B cell (primary cell): Measurements from ENCODE around the gene METTL26. TPM values are rescaled to one million over a fixed set of nuclear protein-coding genes. Genes with fewer than 3 reads are reported as not detected.

Source experiments
- ATAC-seq: fragments of 200-7000 bp; cut with Tn5 transposase; one replicate; pipeline ENCODE4 v1.10.0; 2021; ENCODE audit warnings: low read depth, mild to moderate bottlenecking, moderate number of reproducible peaks, moderate library complexity
- CTCF ChIA-PET: fragments of 350-600 bp; sonication (Branson Sonifier 250); formaldehyde crosslinking; loops from one replicate; lab custom pipeline; 2021; ENCODE audit warnings: antibody characterized with exemption, inconsistent platforms; lab: Charles Lee
- POLR2A ChIA-PET: fragments of 350-600 bp; sonication (Branson Sonifier 250); formaldehyde crosslinking; loops from one replicate; lab custom pipeline; 2021; ENCODE audit warnings: antibody characterized with exemption; lab: Charles Lee
- DNase-seq: peaks from one replicate; pipeline ENCODE4 v3.0.0; 2013
- H2AFZ ChIP-seq: 2 replicates; pipeline ENCODE4 v1.6.1; 2012; ENCODE audit warnings: mild to moderate bottlenecking, low read depth, low read length; ENCODE audit not compliant: insufficient read depth, poor library complexity, severe bottlenecking
- H3K27ac ChIP-seq, 2 donors: 1 replicate in 1 of 2; 2 replicates in 1 of 2; pipeline ENCODE4 v1.5.1; 2012 to 2013; ENCODE audit warnings: low read length in 2 of 2, mild to moderate bottlenecking in 2 of 2, moderate library complexity in 1 of 2
- H3K27me3 ChIP-seq, 4 experiments: fragments of 200-600 bp in 1 of 4; sonication (generic) in 1 of 4; replicated peaks in 1 of 4; 1 replicate in 2 of 4; 2 replicates in 2 of 4; pipeline versions ENCODE4 v1.6.1 to v1.7.0; 2013 to 2016; ENCODE audit warnings: low read length in 3 of 4, mild to moderate bottlenecking in 2 of 4, mixed read lengths in 1 of 4, moderate library complexity in 1 of 4; ENCODE audit not compliant: insufficient read depth in 4 of 4, control insufficient read depth in 3 of 4; ENCODE audit errors: control extremely low read depth in 1 of 4
- H3K36me3 ChIP-seq, 2 experiments: replicated peaks in 1 of 2; 1 replicate in 1 of 2; 2 replicates in 1 of 2; pipeline versions ENCODE4 v1.6.1 to v1.7.1; 2013; ENCODE audit warnings: low read length in 1 of 2; ENCODE audit not compliant: insufficient read depth in 2 of 2, control insufficient read depth in 1 of 2; ENCODE audit errors: control extremely low read depth in 1 of 2, extremely low read depth in 1 of 2
- H3K4me1 ChIP-seq, 2 donors: fragments of 200-600 bp in 1 of 2; sonication (generic) in 1 of 2; 1 replicate in 1 of 2; 2 replicates in 1 of 2; pipeline versions ENCODE4 v1.5.1 to v1.6.1; 2013 to 2017; ENCODE audit warnings: low read length in 2 of 2; ENCODE audit not compliant: control insufficient read depth in 2 of 2, insufficient read depth in 2 of 2
- H3K4me2 ChIP-seq: replicated peaks from 2 replicates; pipeline ENCODE3; 2012; ENCODE audit warnings: mild to moderate bottlenecking, low read depth, low read length; ENCODE audit not compliant: poor library complexity, severe bottlenecking
- H3K4me3 ChIP-seq, 5 experiments: fragments of 200-600 bp in 1 of 5; sonication (generic) in 1 of 5; 1 replicate in 3 of 5; 2 replicates in 2 of 5; pipeline versions ENCODE4 v1.5.1 to v1.7.0; 2011 to 2016; ENCODE audit warnings: low read length in 4 of 5, mild to moderate bottlenecking in 4 of 5, low read depth in 2 of 5, control low read depth in 1 of 5, moderate library complexity in 1 of 5; ENCODE audit not compliant: insufficient read depth in 1 of 5; ENCODE audit errors: control extremely low read depth in 1 of 5, extremely low read depth in 1 of 5
- H3K79me2 ChIP-seq: fragments of 200-600 bp; sonication (generic); one replicate; pipeline ENCODE4 v1.6.0; 2016; ENCODE audit warnings: low read length; ENCODE audit not compliant: control insufficient read depth, insufficient read depth
- H3K9ac ChIP-seq: fragments of 200-600 bp; sonication (generic); 2 replicates; pipeline ENCODE4 v1.6.1; 2017; ENCODE audit warnings: mild to moderate bottlenecking, low read length, moderate library complexity
- H3K9me3 ChIP-seq, 3 donors: one replicate each; pipeline versions ENCODE4 v1.6.1 to v1.7.1; 2013; ENCODE audit warnings: low read length in 2 of 3; ENCODE audit not compliant: control insufficient read depth in 2 of 3, insufficient read depth in 1 of 3; ENCODE audit errors: control extremely low read depth in 1 of 3
- H4K20me1 ChIP-seq: 2 replicates; pipeline ENCODE4 v1.6.0; 2012; ENCODE audit warnings: mild to moderate bottlenecking, low read length; ENCODE audit not compliant: insufficient read depth, control insufficient read depth, poor library complexity, severe bottlenecking
- H3K27ac Mint-ChIP-seq: one replicate; pipeline ENCODE4 v1.8.0; 2021; ENCODE audit warnings: mixed read lengths
- H3K27me3 Mint-ChIP-seq: one replicate; pipeline ENCODE4 v1.8.0; 2021; ENCODE audit warnings: mixed read lengths
- H3K4me1 Mint-ChIP-seq: one replicate; pipeline ENCODE4 v1.8.0; 2021; ENCODE audit warnings: mixed read lengths
- H3K4me3 Mint-ChIP-seq: one replicate; pipeline ENCODE4 v1.8.0; 2021; ENCODE audit warnings: mixed read lengths
- H3K9me3 Mint-ChIP-seq: one replicate; pipeline ENCODE4 v1.8.0; 2022; ENCODE audit warnings: mixed read lengths; ENCODE audit not compliant: insufficient read depth
- CTCF ChIP-seq: fragments of 200-600 bp; IDR thresholded peaks from one replicate; pipeline ENCODE4 v1.8.0; 2022; ENCODE audit warnings: antibody characterized with exemption, mild to moderate bottlenecking
- EZH2 ChIP-seq: IDR thresholded peaks from 2 replicates; pipeline ENCODE4 v1.6.1; 2012; ENCODE audit warnings: borderline replicate concordance, low read depth, mild to moderate bottlenecking, moderate library complexity, low read length; ENCODE audit not compliant: insufficient read depth, poor library complexity, severe bottlenecking
- WGBS: methylation state at CpG from one replicate; pipeline ENCODE4 v1.1.5; 2013; ENCODE audit warnings: missing lambda C conversion rate; ENCODE audit not compliant: insufficient coverage; 5-methylcytosine and 5-hydroxymethylcytosine counted together
- intact Hi-C: fragments of 100-400 bp; cut with micrococcal nuclease; formaldehyde crosslinking; loops from one replicate; pipeline ENCODE4 v1.10.0; 2022
- polyA plus RNA-seq: library from polyadenylated mRNA; depleted of rRNA; stranded (reverse); fragments of >200 nt; gene quantifications from 2 replicates; pipeline ENCODE4 v1.2.3, GENCODE V29; 2012
- total RNA-seq, 2 donors: library from RNA; stranded (reverse); fragments of 120-200 nt in 1 of 2; gene quantifications; 1 replicate in 1 of 2; 2 replicates in 1 of 2; pipeline versions ENCODE4 v1.2.3 to v1.2.4, GENCODE V29; 2013 to 2022

Gene METTL26
- total and polyA plus RNA-seq, 2 donors (not counting 1 experiment from before 2014, with no cell fraction given), result 56.6 to 140 TPM

GRCh38 chr16:628321-629061, 7.6 kb downstream of the METTL26 start:
- peaks cover 0 to 12% of the 10 kb centered on the region in 2 experiments for H3K36me3 ChIP-seq
- H4K20me1 ChIP-seq, result no peaks in the 10 kb centered on the region
- ChIA-PET POLR2A (interaction anchor here (0.6 kb wide), 1 partner anchor 1383 kb away, joined by 6 read pairs; no protein-coding TSS in a partner anchor), CTCF (no interaction called here)
- no peak overlapping the region for H3K27ac Mint-ChIP-seq
- H3K27ac ChIP-seq, result no peak overlapping the region
- no peaks in the 10 kb centered on the region for H3K4me1 ChIP-seq
- H3K4me3 ChIP-seq, result no peak overlapping the region
- H3K4me2 ChIP-seq, result no peak overlapping the region
- no peaks in the 10 kb centered on the region for H3K4me1 Mint-ChIP-seq
- no peaks in the 10 kb centered on the region for H3K27me3 Mint-ChIP-seq
- intact Hi-C loops, result no loop called here
- 91% methylated on average over 33 of the region's 33 CpGs for WGBS
- ATAC-seq (no peak), DNase-seq (no peak)
- H3K79me2 ChIP-seq, result no peaks in the 10 kb centered on the region
- no peaks in the 10 kb centered on the region for H3K27me3 ChIP-seq
- H3K9me3 Mint-ChIP-seq, result no peaks in the 10 kb centered on the region
- no peak overlapping the region for H3K4me3 Mint-ChIP-seq
- H3K9ac ChIP-seq, result no peak overlapping the region
- no peak overlapping the region for H2AFZ ChIP-seq
- H3K9me3 ChIP-seq, result no peaks in the 10 kb centered on the region
- TF ChIP-seq CTCF (no peak), EZH2 (no peak)

GRCh38 chr16:627454-628239, 8.5 kb downstream of the METTL26 start:
- POLR2A ChIA-PET, result interaction anchor here (0.6 kb wide), 1 partner anchor 1384 kb away, joined by 6 read pairs; no protein-coding TSS in a partner anchor
- DNase-seq (no peak), ATAC-seq (no peak)
- intact Hi-C loops, result no loop called here
- Mint-ChIP-seq H3K4me3 (no peak overlapping the region), H3K9me3 (no peaks in the 10 kb centered on the region), H3K27me3 (no peaks in the 10 kb centered on the region), H3K4me1 (no peaks in the 10 kb centered on the region), H3K27ac (no peak overlapping the region)
- Histone ChIP-seq H3K9ac (no peak overlapping the region), H4K20me1 (no peaks in the 10 kb centered on the region), H3K27me3 (no peaks in the 10 kb centered on the region), H3K4me1 (no peaks in the 10 kb centered on the region), H3K36me3 (peaks cover 0 to 12% of the 10 kb centered on the region in 2 experiments), H3K9me3 (no peaks in the 10 kb centered on the region), H3K4me3 (no peak overlapping the region), H2AFZ (no peak overlapping the region), H3K79me2 (no peaks in the 10 kb centered on the region), H3K4me2 (no peak overlapping the region), H3K27ac (no peak overlapping the region)
- WGBS, result 96% methylated on average over 39 of the region's 50 CpGs
- CTCF ChIA-PET, result no interaction called here
- TF ChIP-seq CTCF (no peak), EZH2 (no peak)
